Trophoblast cell (in vitro differentiated cells and primary cell): ENCODE data around the gene GBX2.

Experiments
- DNase-seq, 2 donors: peaks; one replicate each; pipeline ENCODE4 v3.0.0-alpha.2; 2016
- H2AFZ ChIP-seq: 2 replicates; pipeline ENCODE4 v1.6.1; 2013; ENCODE audit warnings: low read length, moderate library complexity, mild to moderate bottlenecking; ENCODE audit not compliant: insufficient read depth, poor library complexity
- H2AK5ac ChIP-seq: 2 replicates; pipeline ENCODE4 v1.6.1; 2013; ENCODE audit warnings: mild to moderate bottlenecking, low read length
- H2BK120ac ChIP-seq: 2 replicates; pipeline ENCODE4 v1.6.1; 2013; ENCODE audit warnings: low read length, mild to moderate bottlenecking, moderate library complexity; ENCODE audit not compliant: insufficient read depth, poor library complexity
- H2BK12ac ChIP-seq: 2 replicates; pipeline ENCODE4 v1.6.1; 2013; ENCODE audit warnings: mild to moderate bottlenecking, low read length, moderate library complexity
- H2BK5ac ChIP-seq: 2 replicates; pipeline ENCODE4 v1.6.1; 2013; ENCODE audit warnings: low read length, low read depth, moderate library complexity, mild to moderate bottlenecking; ENCODE audit not compliant: poor library complexity
- H3K14ac ChIP-seq: 2 replicates; pipeline ENCODE4 v1.6.1; 2013; ENCODE audit warnings: mild to moderate bottlenecking, low read length
- H3K18ac ChIP-seq: 2 replicates; pipeline ENCODE4 v1.6.1; 2013; ENCODE audit warnings: mild to moderate bottlenecking, low read length
- H3K23ac ChIP-seq: 2 replicates; pipeline ENCODE4 v1.6.1; 2013; ENCODE audit warnings: low read length
- H3K27ac ChIP-seq: 2 replicates; pipeline ENCODE4 v1.5.1; 2013; ENCODE audit warnings: low read depth, mild to moderate bottlenecking, inconsistent platforms, low read length, moderate library complexity
- H3K27me3 ChIP-seq: 2 replicates; pipeline ENCODE4 v1.6.1; 2013; ENCODE audit warnings: inconsistent platforms, mild to moderate bottlenecking, low read length, moderate library complexity; ENCODE audit not compliant: insufficient read depth
- H3K36me3 ChIP-seq, 2 experiments: 1 replicate in 1 of 2; 2 replicates in 1 of 2; pipeline ENCODE4 v1.6.1; 2013; ENCODE audit warnings: low read length in 2 of 2, mild to moderate bottlenecking in 2 of 2, moderate library complexity in 1 of 2; ENCODE audit not compliant: insufficient read depth in 2 of 2, control insufficient read depth in 1 of 2
- H3K4ac ChIP-seq: 2 replicates; pipeline ENCODE4 v1.6.1; 2013; ENCODE audit warnings: low read depth, mild to moderate bottlenecking, low read length, moderate library complexity
- H3K4me1 ChIP-seq, 2 experiments: 1 replicate in 1 of 2; 2 replicates in 1 of 2; pipeline ENCODE4 v1.6.1; 2013; ENCODE audit warnings: low read length in 2 of 2, mild to moderate bottlenecking in 2 of 2, moderate library complexity in 1 of 2; ENCODE audit not compliant: insufficient read depth in 2 of 2, control insufficient read depth in 1 of 2
- H3K4me2 ChIP-seq: 2 replicates; pipeline ENCODE4 v1.6.1; 2013; ENCODE audit warnings: inconsistent platforms, mild to moderate bottlenecking, low read length, moderate library complexity
- H3K4me3 ChIP-seq: 2 replicates; pipeline ENCODE4 v1.5.1; 2013; ENCODE audit warnings: mild to moderate bottlenecking, low read depth, low read length, inconsistent platforms
- H3K79me1 ChIP-seq: one replicate; pipeline ENCODE4 v1.6.1; 2013; ENCODE audit warnings: low read length
- H3K79me2 ChIP-seq: 2 replicates; pipeline ENCODE4 v1.6.1; 2013; ENCODE audit warnings: low read length, mild to moderate bottlenecking; ENCODE audit not compliant: control insufficient read depth, insufficient read depth, poor library complexity
- H3K9ac ChIP-seq: 2 replicates; pipeline ENCODE4 v1.6.1; 2013; ENCODE audit warnings: mild to moderate bottlenecking, low read length
- H3K9me3 ChIP-seq: 2 replicates; pipeline ENCODE4 v1.6.1; 2013; ENCODE audit warnings: low read depth, mild to moderate bottlenecking, control low read depth, inconsistent platforms, low read length; ENCODE audit not compliant: insufficient read depth
- H4K12ac ChIP-seq: 2 replicates; pipeline ENCODE4 v1.6.1; 2013; ENCODE audit warnings: low read depth, mild to moderate bottlenecking, low read length, moderate library complexity
- H4K8ac ChIP-seq: 2 replicates; pipeline ENCODE4 v1.6.1; 2013; ENCODE audit warnings: low read depth, mild to moderate bottlenecking, low read length, moderate library complexity
- H4K91ac ChIP-seq: one replicate; pipeline ENCODE4 v1.6.1; 2013; ENCODE audit warnings: low read depth, mild to moderate bottlenecking, low read length, moderate library complexity
- WGBS: extraction: QIAGEN DNeasy Blood & Tissue Kit; methylation state at CpG from one replicate; pipeline ENCODE4 v1.1.7; 2013; ENCODE audit warnings: missing lambda C conversion rate; ENCODE audit not compliant: insufficient read length, insufficient coverage; ENCODE audit errors: extremely low coverage; 5-methylcytosine and 5-hydroxymethylcytosine counted together

The GBX2 gene

DNA sequence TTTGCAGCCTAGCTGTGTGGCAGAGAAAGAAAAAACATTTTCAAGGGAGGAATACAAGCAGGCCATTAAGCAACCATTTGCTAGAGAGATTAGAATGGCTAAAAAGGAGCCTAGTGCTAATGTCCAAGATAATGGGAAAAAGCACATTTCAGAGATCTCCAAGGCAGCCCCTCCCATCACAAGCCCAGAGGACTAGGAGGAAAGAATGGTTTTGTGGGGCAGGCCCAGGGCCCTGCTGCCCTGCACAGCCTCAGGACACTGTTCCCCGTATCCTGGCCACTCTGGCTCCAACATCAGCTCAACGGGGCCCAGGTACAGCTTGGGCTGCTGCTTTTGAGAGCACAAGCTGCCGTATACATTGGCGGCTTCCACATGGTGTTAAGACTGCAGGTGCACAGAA lies 16.5 kb upstream of the GBX2 start:
- no peak overlapping the region for H3K18ac ChIP-seq
- H2AFZ ChIP-seq: no peak overlapping the region
- H4K12ac ChIP-seq: no peak overlapping the region
- no peak for DNase-seq
- H4K91ac ChIP-seq: no peak overlapping the region
- H3K36me3 ChIP-seq: no peaks in the 10 kb centered on the region
- WGBS: no CpG with 5 or more reads among the region's 4 CpGs
- H3K9me3 ChIP-seq: peaks cover 5% of the 10 kb centered on the region
- no peak overlapping the region for H4K8ac ChIP-seq
- H2AK5ac ChIP-seq: no peak overlapping the region
- H2BK5ac ChIP-seq: no peak overlapping the region
- H3K4me3 ChIP-seq: no peak overlapping the region
- no peak overlapping the region for H3K23ac ChIP-seq
- H3K9ac ChIP-seq: no peak overlapping the region
- no peak overlapping the region for H3K14ac ChIP-seq
- no peak overlapping the region for H3K4ac ChIP-seq
- no peak overlapping the region for H2BK120ac ChIP-seq
- H3K27me3 ChIP-seq: peaks cover 3% of the 10 kb centered on the region
- H2BK12ac ChIP-seq: no peak overlapping the region
- H3K27ac ChIP-seq: no peak overlapping the region
- peaks cover under 1 to 1% of the 10 kb centered on the region in 2 experiments for H3K4me1 ChIP-seq
- H3K79me1 ChIP-seq: peaks cover under 1% of the 10 kb centered on the region
- H3K4me2 ChIP-seq: no peak overlapping the region
- no peaks in the 10 kb centered on the region for H3K79me2 ChIP-seq

DNA sequence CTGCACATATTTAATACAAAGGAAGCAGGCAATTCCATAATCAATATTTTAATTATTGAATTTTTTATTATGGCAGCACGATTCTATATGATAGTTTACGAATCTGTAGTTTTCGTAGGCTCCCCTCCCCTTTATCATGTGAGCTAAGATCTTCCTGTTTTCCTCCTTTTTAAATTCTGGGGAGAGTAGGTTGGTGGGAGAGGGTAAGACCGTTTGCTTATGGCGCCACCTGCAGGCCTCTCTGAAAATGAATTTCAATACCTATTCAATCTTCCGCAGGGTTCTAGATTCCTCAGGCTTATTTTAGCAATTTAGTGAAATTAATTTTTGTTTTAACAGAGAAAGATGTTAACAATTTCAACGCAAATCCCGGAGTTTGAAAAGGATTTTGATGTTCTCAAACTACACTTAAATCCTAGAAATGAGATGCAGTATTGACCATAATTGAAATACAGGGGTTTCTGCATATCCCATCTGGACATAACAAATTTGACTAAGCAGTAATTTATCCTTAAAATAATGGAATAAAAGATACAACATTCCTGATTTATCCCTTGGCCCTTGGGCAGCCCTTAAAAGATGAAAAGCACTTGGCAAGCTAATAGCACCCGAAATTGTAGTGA lies 12.8 kb upstream of the GBX2 start:
- no peaks in the 10 kb centered on the region for H3K36me3 ChIP-seq
- no peak overlapping the region for H4K91ac ChIP-seq
- peaks cover 4% of the 10 kb centered on the region for H3K79me1 ChIP-seq
- H3K27me3 ChIP-seq: peaks cover 16% of the 10 kb centered on the region
- no peak overlapping the region for H2BK120ac ChIP-seq
- no peak overlapping the region for H4K8ac ChIP-seq
- no peak overlapping the region for H3K9ac ChIP-seq
- no peak overlapping the region for H3K14ac ChIP-seq
- no peak overlapping the region for H2BK5ac ChIP-seq
- H3K4me2 ChIP-seq: no peak overlapping the region
- no peak overlapping the region for H2BK12ac ChIP-seq
- H4K12ac ChIP-seq: no peak overlapping the region
- no peak overlapping the region for H3K27ac ChIP-seq
- H3K4ac ChIP-seq: no peak overlapping the region
- no peak overlapping the region for H3K4me3 ChIP-seq
- H3K23ac ChIP-seq: no peak overlapping the region
- no CpG with 5 or more reads among the region's 9 CpGs for WGBS
- peaks cover 11 to 13% of the 10 kb centered on the region in 2 experiments for H3K4me1 ChIP-seq
- H3K79me2 ChIP-seq: no peaks in the 10 kb centered on the region
- H2AFZ ChIP-seq: no peak overlapping the region
- no peak overlapping the region for H2AK5ac ChIP-seq
- DNase-seq: peak; percentile 60 to 76
- no peak overlapping the region for H3K18ac ChIP-seq
- peaks cover 5% of the 10 kb centered on the region for H3K9me3 ChIP-seq

DNA sequence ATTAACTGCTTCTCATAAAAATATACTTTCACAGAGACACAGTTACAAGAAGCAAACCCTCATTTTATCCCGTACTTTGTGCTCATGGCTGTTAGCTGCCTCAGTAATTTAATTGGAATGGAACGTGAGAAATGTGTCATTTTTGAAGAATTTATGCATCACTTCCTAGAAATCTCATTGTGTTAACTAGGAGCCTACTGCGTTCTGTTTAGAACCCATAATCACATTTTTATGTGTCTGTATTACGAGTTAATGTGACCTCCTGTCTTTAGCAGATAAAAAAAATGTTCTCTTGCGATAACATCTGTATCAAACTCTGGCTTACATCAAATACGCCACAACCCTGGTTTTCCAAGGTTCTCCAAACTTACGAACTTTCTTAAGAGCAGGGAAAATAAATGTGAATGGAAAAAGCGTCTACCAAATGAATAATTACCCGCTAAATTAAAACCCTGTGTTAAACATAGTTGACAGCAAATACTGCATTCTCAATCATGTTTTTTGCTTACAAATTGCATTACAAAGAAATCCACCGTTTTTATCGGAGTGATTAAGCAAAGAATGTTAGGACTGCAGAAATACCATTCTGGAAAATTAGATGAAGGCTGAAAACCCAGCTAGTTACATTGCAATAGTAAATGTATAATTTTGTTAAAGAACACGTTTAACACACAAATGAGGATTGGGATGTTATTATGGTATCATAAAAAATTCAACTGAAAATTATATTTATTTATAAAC lies 12.1 kb upstream of the GBX2 start:
- Histone ChIP-seq H4K12ac (no peak overlapping the region), H4K8ac (no peak overlapping the region), H3K9ac (no peak overlapping the region), H3K23ac (no peak overlapping the region), H3K4me1 (peaks cover 11 to 17% of the 10 kb centered on the region in 2 experiments), H2BK120ac (no peak overlapping the region), H3K4ac (no peak overlapping the region), H2AFZ (no peak overlapping the region), H3K36me3 (no peaks in the 10 kb centered on the region), H2BK5ac (no peak overlapping the region), H3K79me1 (peaks cover 4% of the 10 kb centered on the region), H3K14ac (no peak overlapping the region), H2BK12ac (no peak overlapping the region), H3K27ac (no peak overlapping the region), H3K4me3 (no peak overlapping the region), H3K18ac (no peak overlapping the region), H3K79me2 (no peaks in the 10 kb centered on the region), H2AK5ac (no peak overlapping the region), H3K4me2 (peak overlapping the region; percentile 48), H4K91ac (no peak overlapping the region), H3K9me3 (peaks cover 5% of the 10 kb centered on the region), H3K27me3 (peaks cover 16% of the 10 kb centered on the region)
- WGBS: no CpG with 5 or more reads among the region's 12 CpGs
- peak; percentile 37 to 93 for DNase-seq

DNA sequence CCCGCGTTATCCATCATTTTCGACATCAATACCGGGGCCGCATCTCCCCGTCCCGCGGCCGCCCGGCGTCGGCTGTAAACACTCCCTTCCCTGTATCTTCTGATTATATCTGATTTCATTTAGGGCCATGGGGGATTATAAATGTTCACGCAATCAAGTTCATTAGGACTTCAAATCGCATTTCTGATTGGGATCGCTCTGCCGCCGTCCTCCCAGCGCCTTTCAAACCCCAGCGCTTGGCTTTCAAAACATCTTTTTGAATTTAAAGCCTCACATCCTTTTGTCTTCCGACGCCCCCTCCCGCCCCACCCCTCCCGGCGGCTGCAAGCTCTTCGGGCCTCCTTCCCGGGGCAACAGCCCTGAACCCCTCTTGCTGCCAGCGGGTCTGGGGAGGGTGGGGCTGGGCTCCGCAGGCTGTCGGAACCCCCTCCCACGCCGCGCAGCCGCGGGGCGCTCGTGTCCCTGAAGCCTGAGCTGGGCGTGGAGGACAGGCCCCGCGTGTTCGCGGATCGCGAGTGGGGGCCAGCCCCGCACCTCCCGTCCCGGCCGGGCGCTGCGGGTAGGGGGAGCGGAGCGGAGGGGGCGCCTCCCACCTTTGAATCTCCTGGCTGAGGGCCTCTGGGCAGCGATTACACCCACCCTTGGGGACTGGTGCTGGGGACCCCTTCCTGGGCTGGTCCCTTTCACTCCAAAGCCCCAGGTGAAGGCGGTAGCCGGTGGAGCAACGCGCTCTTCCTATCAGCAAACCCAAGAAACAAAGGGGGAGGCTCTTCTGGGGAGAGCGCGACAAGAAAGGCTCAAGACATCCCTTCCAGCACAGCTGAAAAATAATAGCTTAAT lies 11.3 kb upstream of the GBX2 start:
- no peak overlapping the region for H3K27ac ChIP-seq
- H3K14ac ChIP-seq: no peak overlapping the region
- peak overlapping the region; percentile 35 for H4K91ac ChIP-seq
- peaks cover 4% of the 10 kb centered on the region for H3K79me1 ChIP-seq
- H3K4me3 ChIP-seq: no peak overlapping the region
- H4K8ac ChIP-seq: no peak overlapping the region
- no peak overlapping the region for H2BK12ac ChIP-seq
- WGBS: no CpG with 5 or more reads among the region's 59 CpGs
- peak in 1 of 2 donors; percentile 22 for DNase-seq
- peak overlapping the region; percentile 57 for H3K4me2 ChIP-seq
- no peaks in the 10 kb centered on the region for H3K9me3 ChIP-seq
- H3K23ac ChIP-seq: no peak overlapping the region
- peak overlapping the region; percentile 35 for H2AFZ ChIP-seq
- H3K4ac ChIP-seq: no peak overlapping the region
- no peaks in the 10 kb centered on the region for H3K79me2 ChIP-seq
- peaks cover 16% of the 10 kb centered on the region for H3K27me3 ChIP-seq
- H2AK5ac ChIP-seq: no peak overlapping the region
- no peak overlapping the region for H3K9ac ChIP-seq
- H3K18ac ChIP-seq: no peak overlapping the region
- no peak overlapping the region for H4K12ac ChIP-seq
- peaks cover 15 to 21% of the 10 kb centered on the region in 2 experiments for H3K4me1 ChIP-seq
- H2BK120ac ChIP-seq: no peak overlapping the region
- no peak overlapping the region for H2BK5ac ChIP-seq
- no peaks in the 10 kb centered on the region for H3K36me3 ChIP-seq
